Panc1 (cell line): Measurements from ENCODE around the gene TMEM108. TPM values are rescaled to one million over a fixed set of nuclear protein-coding genes. Genes with fewer than 3 reads are reported as not detected.
A peak's percentile ranks its signal among the peaks of the same experiment; 100 is the strongest.

Source experiments
- ATAC-seq: fragments of 200-7000 bp; cut with Tn5 transposase; 2 replicates; pipeline ENCODE4 v1.9.1; 2020; ENCODE audit warnings: mild to moderate bottlenecking, moderate library complexity
- BruUV-seq: library from RNA; stranded (reverse); fragments of 400-500 nt; replicated peaks from 2 replicates; lab custom pipeline; 2021; lab: Mats Ljungman, UMichigan
- CTCF ChIA-PET: fragments of 300-600 bp; sonication (Branson Sonifier 250); formaldehyde crosslinking; loops from one replicate; lab custom pipeline; 2022; ENCODE audit warnings: antibody characterized with exemption; lab: Charles Lee
- POLR2A ChIA-PET: fragments of 300-600 bp; sonication (Branson Sonifier 250); formaldehyde crosslinking; loops from one replicate; lab custom pipeline; 2022; ENCODE audit warnings: antibody characterized with exemption; lab: Charles Lee
- DNase-seq: peaks from one replicate; pipeline ENCODE4 v3.0.0-alpha.2; 2010; ENCODE audit warnings: low read depth, low spot score
- H3K27ac ChIP-seq: 2 replicates; pipeline ENCODE4 v1.5.1; 2011; ENCODE audit warnings: mild to moderate bottlenecking, low read length, inconsistent platforms
- H3K27me3 ChIP-seq: fragments of 200-500 bp; sonication (Bioruptor generic); 2 replicates; pipeline ENCODE4 v1.6.0; 2014; ENCODE audit warnings: low read length, inconsistent platforms; ENCODE audit not compliant: control insufficient read depth, insufficient read depth
- H3K36me3 ChIP-seq: fragments of 200-500 bp; sonication (Bioruptor generic); 2 replicates; pipeline ENCODE4 v1.5.1; 2014; ENCODE audit warnings: inconsistent platforms, mild to moderate bottlenecking, low read length, moderate library complexity; ENCODE audit not compliant: control insufficient read depth, insufficient read depth
- H3K4me1 ChIP-seq: 2 replicates; pipeline ENCODE4 v1.5.1; 2011; ENCODE audit warnings: inconsistent platforms, mild to moderate bottlenecking, low read length, moderate library complexity; ENCODE audit not compliant: control insufficient read depth, insufficient read depth
- H3K4me3 ChIP-seq, 2 experiments: 2 replicates each; pipeline ENCODE4 v1.5.1; 2011 to 2012; ENCODE audit warnings: low read depth in 2 of 2, low read length in 2 of 2, mild to moderate bottlenecking in 2 of 2, inconsistent platforms in 1 of 2, moderate library complexity in 1 of 2
- H3K9me3 ChIP-seq: fragments of 200-500 bp; sonication (Bioruptor generic); 2 replicates; pipeline ENCODE4 v1.5.1; 2014; ENCODE audit warnings: low read depth, mild to moderate bottlenecking, inconsistent platforms, low read length, moderate library complexity; ENCODE audit not compliant: control insufficient read depth, insufficient read depth
- CTCF ChIP-seq: fragments of 450-650 bp; IDR thresholded peaks from 2 replicates; pipeline ENCODE4 v1.5.1; 2017; ENCODE audit warnings: mild to moderate bottlenecking
- POLR2AphosphoS5 ChIP-seq: IDR thresholded peaks from 2 replicates; pipeline ENCODE4 v1.6.1; 2012; ENCODE audit warnings: mild to moderate bottlenecking, low read depth, low read length, moderate library complexity
- SIN3A ChIP-seq: IDR thresholded peaks from 2 replicates; pipeline ENCODE4 v1.6.1; 2012; ENCODE audit warnings: low read depth, mild to moderate bottlenecking, low read length, moderate library complexity, borderline replicate concordance; ENCODE audit not compliant: insufficient read depth
- TCF7L2 ChIP-seq: IDR thresholded peaks from 2 replicates; pipeline ENCODE4 v1.6.1; 2011; ENCODE audit warnings: mild to moderate bottlenecking, low read depth, low read length, inconsistent platforms
- in situ Hi-C: cut with HindIII; loops from 2 replicates; pipeline ENCODE4 v1.10.0; 2016; ENCODE audit warnings: low sequenced_read_pairs, low pct_unique_long_range_greater_than_20kb
- intact Hi-C: fragments of 100-400 bp; cut with micrococcal nuclease; formaldehyde crosslinking; loops from one replicate; pipeline ENCODE4 v1.10.0; 2022; ENCODE audit not compliant: unreplicated experiment
- total RNA-seq: library from RNA; stranded (reverse); gene quantifications from one replicate; pipeline ENCODE4 v1.2.1, GENCODE V29; 2021; ENCODE audit not compliant: unreplicated experiment
- TF ChIP-seq, protein P1 (sequence below), 2 experiments: IDR thresholded peaks; 2 replicates each; pipeline ENCODE4 v1.6.1; 2011 to 2012; ENCODE audit warnings: low read depth in 2 of 2, control low read depth in 1 of 2, low read length in 1 of 2, mild to moderate bottlenecking in 1 of 2, moderate library complexity in 1 of 2; ENCODE audit not compliant: insufficient read depth in 1 of 2

Gene TMEM108
- total RNA-seq, 1 experiment from 2014 or later: 0.41 TPM

DNA sequence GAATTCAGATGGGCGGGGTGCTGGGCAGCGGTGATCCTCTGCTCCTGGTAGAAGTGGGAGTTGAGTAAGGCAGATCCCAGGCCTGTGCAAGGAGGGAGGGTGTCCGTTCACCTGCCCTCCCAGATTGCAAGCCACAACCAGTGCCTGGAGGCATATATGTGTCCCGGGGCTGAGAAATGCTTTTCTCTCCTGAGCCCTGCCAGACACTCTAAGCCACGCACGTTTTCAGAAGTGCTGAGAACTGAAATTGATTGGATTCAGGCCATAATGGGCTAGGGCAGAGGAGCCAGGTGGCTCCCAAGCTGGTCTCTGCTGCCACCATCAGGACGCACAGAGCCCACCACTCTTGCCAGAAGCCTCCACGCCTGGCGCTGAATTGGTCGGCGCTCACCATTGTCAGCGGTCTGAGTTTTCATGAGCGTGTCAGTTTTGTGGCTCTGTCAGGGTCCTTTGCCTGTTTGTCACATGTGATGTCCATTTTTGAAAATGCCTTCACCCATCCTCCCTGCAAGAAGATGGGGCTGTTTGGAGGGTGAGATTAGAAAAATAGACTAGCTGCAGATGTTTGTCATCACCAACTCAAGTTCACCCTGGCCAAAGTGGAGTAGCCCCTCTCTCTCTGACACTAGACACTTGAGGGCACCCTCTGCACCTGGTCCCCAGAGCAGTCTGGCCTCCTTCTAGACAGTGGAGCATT, 346.3 kb downstream of the TMEM108 start:
- peak; percentile 25 for DNase-seq
- in situ Hi-C loops: no loop called here

DNA sequence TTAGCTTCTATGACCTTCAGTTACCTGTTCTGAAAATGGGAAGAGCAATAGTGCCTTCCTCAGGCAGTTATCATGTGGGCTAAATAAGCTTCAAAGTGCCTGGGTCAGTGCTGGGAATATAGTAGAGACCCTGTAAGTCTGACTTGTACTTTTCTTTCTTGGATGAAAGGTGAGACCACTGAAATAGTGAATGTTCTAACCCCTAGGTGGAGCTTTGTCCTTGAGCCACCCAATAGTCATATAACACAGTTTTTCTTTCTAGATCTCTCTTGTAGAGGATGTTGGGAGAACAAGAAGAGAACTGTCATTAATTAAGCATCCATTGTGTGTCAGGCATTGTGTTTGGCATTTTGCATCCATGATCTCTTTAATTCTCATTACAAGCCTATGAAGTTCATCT, 348.7 kb downstream of the TMEM108 start:
- Histone ChIP-seq H3K27me3 (no peaks in the 10 kb centered on the region), H3K9me3 (no peaks in the 10 kb centered on the region), H3K4me3 (no peak overlapping the region), H3K4me1 (0 out of 2 replicates have a peak, but pooled peaks cover 9% of the 10 kb centered on the region), H3K36me3 (no peaks in the 10 kb centered on the region), H3K27ac (peak overlapping the region; percentile 18; the same call in 1 of the 2 replicates)
- ATAC-seq (no peak), DNase-seq (no peak)
- intact Hi-C loops: no loop called here
- TF ChIP-seq TCF7L2 (no peak), POLR2AphosphoS5 (no peak), SIN3A (no peak), CTCF (no peak)
- TF ChIP-seq, protein P1, sequence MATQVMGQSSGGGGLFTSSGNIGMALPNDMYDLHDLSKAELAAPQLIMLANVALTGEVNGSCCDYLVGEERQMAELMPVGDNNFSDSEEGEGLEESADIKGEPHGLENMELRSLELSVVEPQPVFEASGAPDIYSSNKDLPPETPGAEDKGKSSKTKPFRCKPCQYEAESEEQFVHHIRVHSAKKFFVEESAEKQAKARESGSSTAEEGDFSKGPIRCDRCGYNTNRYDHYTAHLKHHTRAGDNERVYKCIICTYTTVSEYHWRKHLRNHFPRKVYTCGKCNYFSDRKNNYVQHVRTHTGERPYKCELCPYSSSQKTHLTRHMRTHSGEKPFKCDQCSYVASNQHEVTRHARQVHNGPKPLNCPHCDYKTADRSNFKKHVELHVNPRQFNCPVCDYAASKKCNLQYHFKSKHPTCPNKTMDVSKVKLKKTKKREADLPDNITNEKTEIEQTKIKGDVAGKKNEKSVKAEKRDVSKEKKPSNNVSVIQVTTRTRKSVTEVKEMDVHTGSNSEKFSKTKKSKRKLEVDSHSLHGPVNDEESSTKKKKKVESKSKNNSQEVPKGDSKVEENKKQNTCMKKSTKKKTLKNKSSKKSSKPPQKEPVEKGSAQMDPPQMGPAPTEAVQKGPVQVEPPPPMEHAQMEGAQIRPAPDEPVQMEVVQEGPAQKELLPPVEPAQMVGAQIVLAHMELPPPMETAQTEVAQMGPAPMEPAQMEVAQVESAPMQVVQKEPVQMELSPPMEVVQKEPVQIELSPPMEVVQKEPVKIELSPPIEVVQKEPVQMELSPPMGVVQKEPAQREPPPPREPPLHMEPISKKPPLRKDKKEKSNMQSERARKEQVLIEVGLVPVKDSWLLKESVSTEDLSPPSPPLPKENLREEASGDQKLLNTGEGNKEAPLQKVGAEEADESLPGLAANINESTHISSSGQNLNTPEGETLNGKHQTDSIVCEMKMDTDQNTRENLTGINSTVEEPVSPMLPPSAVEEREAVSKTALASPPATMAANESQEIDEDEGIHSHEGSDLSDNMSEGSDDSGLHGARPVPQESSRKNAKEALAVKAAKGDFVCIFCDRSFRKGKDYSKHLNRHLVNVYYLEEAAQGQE (IDR thresholded peaks at IDR 0.05; ENCODE audit: insufficient read depth in 1 of 2, low read depth in 2 of 2, low read length in 1 of 2): no peak
- ChIA-PET CTCF (no interaction called here), POLR2A (no interaction called here)
- BruUV-seq: no TSS peak
- in situ Hi-C loops: no loop called here

More for the DNA sequence above, 346.3 kb downstream of the TMEM108 start:
- TF ChIP-seq CTCF (peak; percentile 84), POLR2AphosphoS5 (no peak)
- intact Hi-C loops: loop anchor here (2.0 kb wide), 2 partner anchors 344 to 658 kb away; no protein-coding TSS in a partner anchor
- Histone ChIP-seq H3K4me3 (no peak overlapping the region), H3K27me3 (no peaks in the 10 kb centered on the region), H3K4me1 (0 out of 2 replicates have a peak, but pooled peaks cover 7% of the 10 kb centered on the region), H3K36me3 (no peaks in the 10 kb centered on the region), H3K9me3 (no peaks in the 10 kb centered on the region), H3K27ac (peak overlapping the region; percentile 58; the same call in 1 of the 2 replicates)
- ChIA-PET POLR2A (no interaction called here), CTCF (no interaction called here)
- BruUV-seq: no TSS peak
- ATAC-seq: peak; percentile 76
